ENCODE data around the gene PDIK1L. TPM values are rescaled to one million over a fixed set of nuclear protein-coding genes. Genes with fewer than 3 reads are reported as not detected.

PDIK1L gene
- total RNA-seq, 1 experiment from 2014 or later: 9.0 TPM

DNA sequence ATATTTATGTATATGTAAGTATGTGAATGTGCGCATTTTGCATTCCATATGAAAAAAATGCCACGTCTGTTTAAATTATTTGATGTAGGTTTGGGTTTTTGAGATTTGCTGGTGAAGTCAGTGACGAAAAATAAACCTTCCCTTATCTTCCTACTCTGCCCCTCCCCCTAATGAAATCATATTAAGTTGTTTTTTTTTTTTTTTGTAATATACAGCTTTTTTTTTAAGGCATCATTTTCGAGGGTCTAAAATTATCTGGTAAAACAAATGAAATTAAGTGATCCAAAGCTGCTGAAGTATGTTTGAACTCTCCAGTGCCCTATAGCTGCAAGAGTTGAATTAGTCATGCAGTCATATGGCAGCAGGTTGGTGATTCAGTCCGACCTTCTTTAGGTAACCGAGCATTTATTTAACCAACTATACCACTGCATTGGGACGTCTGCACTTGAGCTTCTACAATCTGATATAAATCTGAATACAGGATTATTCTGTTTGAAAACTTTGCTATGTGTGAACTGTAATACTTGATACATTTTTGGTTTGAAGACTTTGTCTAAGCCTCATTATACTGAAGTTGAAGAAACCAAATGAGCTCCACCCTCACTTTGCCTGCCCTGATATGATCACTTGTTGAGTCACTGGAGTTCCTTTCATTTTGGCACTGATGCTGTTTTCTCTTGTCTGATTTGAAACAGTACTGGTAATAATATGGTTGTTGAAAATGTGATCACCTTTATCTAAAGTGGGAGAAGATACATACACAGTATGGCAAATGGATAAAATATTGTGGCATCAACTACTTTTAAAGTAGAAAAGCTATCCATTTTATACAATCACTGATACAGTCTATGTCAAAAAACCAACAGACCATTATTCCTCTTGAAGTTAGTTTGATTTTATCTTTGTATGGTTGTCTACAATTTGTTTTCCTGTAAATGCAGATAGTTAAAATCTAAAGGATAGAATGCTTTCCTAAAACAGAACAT is 11.7 kb downstream of the PDIK1L start:
- peak; percentile 82 for DNase-seq (ENCODE audit: low read depth)

DNA sequence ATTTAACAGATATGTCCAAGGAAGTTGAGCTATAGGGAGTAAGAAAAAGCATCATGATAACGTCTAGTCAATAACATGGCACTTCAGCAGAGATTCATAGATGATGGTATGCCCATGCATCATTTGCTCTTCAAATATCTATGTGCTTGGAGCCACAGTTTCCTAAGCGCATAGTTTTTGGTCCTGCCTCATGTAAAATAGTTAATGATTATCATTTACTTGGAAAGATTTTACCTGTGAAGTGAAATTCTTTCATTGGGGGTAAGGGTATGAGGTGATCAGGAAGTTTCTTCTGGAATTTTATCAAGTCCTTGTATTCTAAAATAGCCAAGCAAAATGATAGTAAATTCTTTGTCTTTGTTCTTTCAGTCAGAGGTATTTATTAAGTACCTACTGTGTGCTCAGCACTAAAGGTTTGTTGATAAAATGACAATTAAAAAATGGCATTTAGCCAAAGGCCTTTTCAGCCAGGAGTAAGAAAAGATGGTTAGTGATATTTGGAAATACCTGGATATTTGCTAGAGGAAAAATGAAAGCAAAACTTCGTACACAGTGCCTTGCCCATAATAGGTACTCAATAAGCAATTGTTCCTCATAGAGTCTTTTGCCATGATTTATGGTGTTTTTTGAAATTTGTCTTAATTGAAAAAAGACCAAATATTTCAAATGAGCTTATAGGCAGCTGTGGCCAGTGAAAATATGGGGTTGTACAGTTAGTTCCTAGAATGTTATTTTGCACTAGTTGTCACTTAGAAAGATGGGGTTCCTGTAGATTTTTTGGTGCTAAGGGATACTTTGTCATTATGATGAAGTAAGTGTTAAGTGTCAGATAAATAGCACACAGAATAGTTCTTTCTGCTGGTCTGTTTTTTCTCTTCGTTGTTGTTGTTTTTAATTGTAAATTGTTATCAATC is 13.1 kb downstream of the PDIK1L start:
- DNase-seq (ENCODE audit: low read depth): no peak

DNA sequence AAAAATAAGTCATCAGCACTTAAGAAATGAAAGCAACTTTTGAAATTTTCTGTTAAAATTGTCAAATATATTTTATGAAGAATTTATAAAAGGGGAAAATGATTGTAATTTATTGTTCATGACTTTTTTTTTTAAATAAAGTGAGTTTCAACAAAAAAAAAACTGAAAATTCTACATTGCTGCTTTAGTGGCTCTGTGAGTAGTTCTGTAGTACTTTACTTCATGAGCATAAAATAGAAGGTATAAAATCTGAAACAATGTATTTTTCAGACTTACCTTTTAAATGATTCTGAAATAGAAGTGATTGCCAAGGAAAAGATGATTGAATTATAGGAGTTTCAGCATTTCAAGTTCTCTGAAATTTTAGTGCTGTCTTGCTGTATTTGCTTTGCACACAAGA is 13.8 kb downstream of the PDIK1L start:
- no peak for DNase-seq (ENCODE audit: low read depth)

DNA sequence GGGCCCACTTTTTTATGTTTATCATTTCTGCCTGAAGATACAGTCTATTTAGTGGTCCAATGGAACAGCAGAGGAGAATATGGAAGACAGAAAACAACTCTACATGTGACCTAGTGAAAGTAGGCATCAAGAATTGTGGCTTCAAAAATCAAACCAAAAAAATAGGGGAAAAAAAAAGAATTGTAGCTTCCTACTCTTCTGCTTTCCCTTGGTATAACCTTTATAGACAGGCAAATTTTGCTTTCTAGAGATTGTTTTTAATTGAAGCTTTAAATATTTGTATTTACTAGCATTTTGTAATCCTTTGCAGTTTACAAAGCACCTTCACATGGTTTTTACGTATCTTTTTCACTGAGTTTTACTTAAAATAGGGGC is 14.3 kb downstream of the PDIK1L start:
- no peak for DNase-seq (ENCODE audit: low read depth)

DNA sequence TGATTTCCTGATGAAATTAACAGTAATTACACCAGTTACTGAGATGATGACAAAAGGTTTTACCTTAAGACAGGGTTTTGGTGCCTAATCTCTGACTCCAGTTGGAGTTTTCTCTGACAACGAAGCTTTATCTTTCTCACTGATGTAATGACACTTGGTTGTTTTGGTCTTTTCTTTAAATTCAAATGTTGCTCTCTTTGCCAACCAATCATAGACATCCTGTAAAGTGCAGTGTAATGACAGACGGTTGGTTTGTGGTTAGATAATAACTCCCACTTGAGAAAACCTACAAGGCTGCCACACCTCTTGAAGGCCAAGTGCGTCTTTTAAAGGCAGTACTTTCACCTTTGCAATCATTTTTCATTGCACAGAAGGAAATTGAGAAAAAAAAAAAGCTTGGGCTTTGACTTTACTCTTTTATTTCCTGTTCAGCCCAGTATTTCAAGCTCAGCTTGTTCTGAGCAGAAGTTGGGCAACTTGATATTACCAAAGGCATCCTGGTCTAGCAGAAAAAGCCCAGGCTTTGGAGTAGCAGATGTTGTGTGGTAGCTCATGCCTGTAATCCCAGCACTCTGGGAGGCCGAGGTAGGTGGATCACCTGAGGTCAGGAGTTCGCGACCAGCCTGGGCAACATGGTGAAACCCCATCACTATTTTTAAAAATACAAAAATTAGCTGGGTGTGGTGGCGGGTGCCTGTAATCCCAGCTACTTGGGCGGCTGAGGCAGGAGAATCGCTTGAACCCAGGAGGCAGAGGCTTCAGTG is 14.9 kb downstream of the PDIK1L start:
- DNase-seq (ENCODE audit: low read depth): peak; percentile 87

GRCh38 chr1:26127235-26128163 is 15.9 kb downstream of the PDIK1L start:
- no peak for DNase-seq (ENCODE audit: low read depth)

DNA sequence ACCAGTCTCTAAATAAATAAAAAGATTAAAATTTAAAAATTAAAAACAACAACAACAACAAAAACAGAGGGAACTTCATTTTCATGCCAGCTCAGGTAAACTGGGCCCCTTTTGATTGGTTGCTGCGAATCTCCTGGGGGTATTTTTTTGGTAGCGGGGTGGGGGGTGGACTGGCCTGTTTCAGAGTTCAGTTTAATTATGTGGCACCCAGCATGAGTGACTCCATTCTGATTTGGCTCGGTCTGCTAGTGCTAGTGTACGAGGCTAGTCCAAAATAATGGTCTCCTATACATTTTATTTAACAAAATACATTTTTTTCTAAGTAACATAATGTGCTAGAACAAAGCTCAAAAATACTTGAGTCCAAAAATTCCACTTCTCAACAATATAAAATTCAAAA is 18.2 kb downstream of the PDIK1L start:
- DNase-seq (ENCODE audit: low read depth): no peak

GRCh38 chr1:26130695-26131094 is 19.1 kb downstream of the PDIK1L start:
- no peak for DNase-seq (ENCODE audit: low read depth)

GRCh38 chr1:26132128-26132833 is 20.7 kb downstream of the PDIK1L start:
- DNase-seq (ENCODE audit: low read depth): peak; percentile 55

GRCh38 chr1:26132834-26133167 is 21.2 kb downstream of the PDIK1L start:
- no peak for DNase-seq (ENCODE audit: low read depth)

DNA sequence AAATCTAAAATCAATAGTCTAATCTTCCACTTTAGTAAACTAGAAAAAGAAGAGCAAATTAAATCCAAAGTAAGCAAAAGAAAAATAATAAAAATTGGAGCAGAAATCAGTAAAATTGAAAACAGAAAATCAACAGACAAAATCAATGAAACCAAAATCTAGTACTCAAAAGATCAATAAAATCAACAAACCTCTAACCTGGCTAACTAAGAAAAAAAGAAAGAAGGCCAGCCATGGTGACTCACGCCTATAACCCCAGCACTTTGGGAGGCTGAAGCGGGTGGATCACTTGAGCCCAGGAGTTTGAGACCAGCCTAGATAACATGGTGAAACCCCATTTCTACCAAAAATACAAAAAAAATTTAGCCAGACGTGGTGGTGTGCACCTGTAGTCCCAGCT is 22.8 kb downstream of the PDIK1L start:
- DNase-seq (ENCODE audit: low read depth): no peak

- no peak for DNase-seq (ENCODE audit: low read depth)
These were observed 27.4 kb downstream of the PDIK1L start for GRCh38 chr1:26138974-26139558.

DNA sequence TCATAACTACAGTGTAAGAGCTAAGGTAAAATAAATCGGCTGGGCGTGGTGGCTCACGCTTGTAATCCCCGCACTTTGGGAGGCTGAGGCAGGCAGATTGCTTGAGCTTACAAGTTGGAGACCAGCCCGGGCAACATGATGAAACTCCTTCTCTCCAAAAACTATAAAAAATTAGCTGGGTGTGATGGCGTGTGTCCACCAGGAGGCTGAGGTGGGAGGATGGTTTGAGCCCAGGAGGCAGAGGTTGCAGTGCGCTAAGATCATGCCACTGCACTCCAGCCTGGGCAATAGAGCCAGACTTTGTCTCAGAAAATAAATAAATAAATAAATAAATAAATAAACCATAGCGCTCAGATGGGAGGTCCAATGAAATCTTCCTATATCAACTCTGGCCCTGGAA is 30.5 kb downstream of the PDIK1L start:
- DNase-seq (ENCODE audit: low read depth): no peak

GRCh38 chr1:26145041-26145959 is 33.7 kb downstream of the PDIK1L start:
- peak; percentile 83 for DNase-seq (ENCODE audit: low read depth)

DNA sequence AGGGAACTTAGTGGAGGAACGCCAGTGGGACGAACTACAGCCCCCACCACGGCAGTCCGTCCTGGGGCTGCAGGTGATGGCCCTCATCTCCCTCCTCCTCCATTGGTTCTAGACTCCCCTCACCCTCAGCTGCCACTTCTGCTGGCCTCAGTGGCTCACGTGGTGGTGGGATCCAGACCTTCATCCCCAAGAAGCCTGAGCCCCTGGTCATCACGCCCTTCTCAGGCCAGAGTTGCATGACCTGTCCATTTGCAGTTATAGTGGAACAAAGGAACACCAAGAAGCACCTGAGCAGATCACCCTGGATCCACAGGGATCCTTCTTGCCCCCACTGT is 34.3 kb downstream of the PDIK1L start:
- DNase-seq (ENCODE audit: low read depth): no peak

DNA sequence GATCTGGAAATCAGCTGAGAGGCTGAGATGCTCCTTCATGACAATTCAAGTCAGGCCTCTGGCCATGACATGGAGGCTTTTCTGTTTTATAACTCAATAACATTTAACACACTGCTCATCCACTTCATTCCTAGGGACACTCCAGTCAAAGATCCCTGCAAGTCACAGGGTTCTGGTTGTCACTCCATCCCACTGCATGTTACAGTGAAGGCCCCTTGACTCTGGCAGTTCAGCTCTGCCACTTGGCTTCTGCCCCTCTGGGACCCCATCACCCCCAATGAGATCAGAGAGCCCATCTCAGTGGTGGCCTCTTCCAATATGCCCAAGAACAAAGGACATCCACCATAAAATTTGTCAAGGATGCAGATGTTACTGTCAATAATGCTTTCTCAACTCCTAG is 37.3 kb downstream of the PDIK1L start:
- DNase-seq (ENCODE audit: low read depth): no peak

DNA sequence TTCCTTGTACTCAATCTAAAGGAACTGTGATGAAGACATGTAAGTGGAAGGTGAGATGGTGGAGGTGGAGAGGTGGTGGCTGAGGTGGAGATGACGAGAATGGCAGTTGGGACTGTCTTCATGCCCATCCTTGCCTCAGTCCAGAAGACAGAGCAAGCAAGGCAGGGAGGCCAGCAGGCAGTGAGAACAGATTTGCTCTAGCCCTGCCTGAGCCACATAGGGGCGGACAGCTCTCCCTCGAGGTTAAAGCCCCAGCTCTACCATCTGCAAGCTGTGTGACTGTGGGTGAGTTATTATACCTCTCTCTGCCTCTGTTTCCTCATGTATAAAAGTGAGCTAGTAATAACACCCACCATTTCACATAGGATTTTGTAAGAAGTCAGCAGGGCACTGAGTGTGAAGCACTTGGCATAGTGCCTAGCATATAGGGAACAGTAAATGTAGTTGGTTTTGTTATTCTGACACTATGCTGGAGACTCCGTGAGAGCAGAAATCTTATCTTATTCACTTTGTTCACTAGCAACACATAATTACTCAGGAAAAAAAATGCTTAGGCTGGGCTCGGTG is 42.4 kb downstream of the PDIK1L start:
- no peak for DNase-seq (ENCODE audit: low read depth)

DNA sequence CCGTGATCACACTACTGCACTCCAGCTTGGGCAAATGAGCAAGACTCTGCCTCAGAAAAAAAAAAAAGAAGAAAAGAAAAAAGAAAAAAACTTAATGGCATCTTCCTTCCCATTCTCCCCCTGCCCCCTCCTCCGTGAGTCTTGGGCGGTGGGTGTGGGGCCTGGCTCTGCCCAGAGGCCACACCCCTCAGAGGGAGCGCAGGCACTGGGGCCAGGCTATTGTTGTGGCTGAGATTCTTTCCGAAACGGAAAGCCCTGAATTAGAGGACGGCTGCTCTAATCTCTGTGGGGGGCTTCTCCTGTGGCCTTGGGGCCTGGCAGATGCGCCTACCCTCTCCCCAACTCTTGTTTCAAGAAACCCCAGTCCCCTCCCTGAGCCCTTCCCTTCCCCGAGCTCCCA is 43.1 kb downstream of the PDIK1L start:
- DNase-seq (ENCODE audit: low read depth): no peak

All from M059J (cell line).